Ovary (tissue), 3 donors: ENCODE data around the gene HOXA2.

Source experiments
- CTCF ChIP-seq, 3 donors: fragments of 450-650 bp in 2 of 3; fragments of 200-600 bp in 1 of 3; IDR thresholded peaks; one replicate each; pipeline versions ENCODE4 v1.5.1 to v1.8.0; 2016 to 2022; ENCODE audit warnings: antibody characterized with exemption in 3 of 3, mild to moderate bottlenecking in 1 of 3
- EP300 ChIP-seq: sonication (generic); formaldehyde crosslinking; IDR thresholded peaks from one replicate; pipeline ENCODE4 v1.6.1; 2017; ENCODE audit warnings: antibody characterized with exemption
- POLR2A ChIP-seq: fragments of 450-650 bp; IDR thresholded peaks from one replicate; pipeline ENCODE4 v1.6.1; 2017; ENCODE audit warnings: antibody characterized with exemption, mild to moderate bottlenecking, moderate library complexity
- donor health status: DM: no; HTN: no; CAD: no.

- TF ChIP-seq CTCF (IDR thresholded peaks at IDR 0.05) = no peak
- no peak for TF ChIP-seq POLR2A
- no peak for TF ChIP-seq EP300
Observed at GRCh38 chr7:27094304-27095049, 8.0 kb downstream of the HOXA2 start.
